Measurements from ENCODE around the gene DOK6. TPM values are rescaled to one million over a fixed set of nuclear protein-coding genes. Genes with fewer than 3 reads are reported as not detected.
"Not testable (repeated sequence)": the region's sequence is repeated elsewhere in the genome, so short reads cannot be mapped to it uniquely, and the experiment has no call there.

Gene DOK6
- total and polyA plus RNA-seq, 9 of the 15 experiments (the other 6 are each of a cell fraction or from before 2014, with no cell fraction given) = not detected

DNA sequence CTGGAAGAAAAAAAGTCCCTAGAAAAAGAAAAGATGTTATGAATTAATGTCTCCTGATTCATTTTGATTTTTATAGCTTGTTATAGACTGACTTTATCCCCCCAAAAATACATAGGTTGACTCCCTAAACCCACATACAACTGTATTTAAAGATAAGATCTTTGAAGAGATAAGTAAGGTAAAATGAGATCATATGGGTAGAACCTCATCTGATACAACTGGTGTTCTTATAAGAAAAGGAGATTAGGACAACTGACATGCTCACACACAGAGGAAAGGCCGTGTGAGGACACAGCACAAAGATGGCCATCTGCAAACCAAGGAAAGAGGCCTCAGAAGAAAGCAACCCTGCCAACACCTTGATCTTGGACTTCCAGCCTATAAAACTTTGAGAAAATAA is 429.5 kb downstream of the DOK6 start (continued):
- TF ChIP-seq, protein P1, sequence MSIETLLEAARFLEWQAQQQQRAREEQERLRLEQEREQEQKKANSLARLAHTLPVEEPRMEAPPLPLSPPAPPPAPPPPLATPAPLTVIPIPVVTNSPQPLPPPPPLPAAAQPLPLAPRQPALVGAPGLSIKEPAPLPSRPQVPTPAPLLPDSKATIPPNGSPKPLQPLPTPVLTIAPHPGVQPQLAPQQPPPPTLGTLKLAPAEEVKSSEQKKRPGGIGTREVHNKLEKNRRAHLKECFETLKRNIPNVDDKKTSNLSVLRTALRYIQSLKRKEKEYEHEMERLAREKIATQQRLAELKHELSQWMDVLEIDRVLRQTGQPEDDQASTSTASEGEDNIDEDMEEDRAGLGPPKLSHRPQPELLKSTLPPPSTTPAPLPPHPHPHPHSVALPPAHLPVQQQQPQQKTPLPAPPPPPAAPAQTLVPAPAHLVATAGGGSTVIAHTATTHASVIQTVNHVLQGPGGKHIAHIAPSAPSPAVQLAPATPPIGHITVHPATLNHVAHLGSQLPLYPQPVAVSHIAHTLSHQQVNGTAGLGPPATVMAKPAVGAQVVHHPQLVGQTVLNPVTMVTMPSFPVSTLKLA (conservative IDR thresholded peaks at IDR 0.05) = no peak
- TF ChIP-seq NFATC3 (IDR thresholded peaks at IDR 0.05) (no peak), POLR3G (IDR thresholded peaks at IDR 0.05; ENCODE audit: extremely low read depth, insufficient read length, insufficient replicate concordance) (no peak), FOS (IDR thresholded peaks at IDR 0.05; ENCODE audit: extremely low read depth, insufficient read length) (no peak), HMG20A (CRISPR knock-in tag; conservative IDR thresholded peaks at IDR 0.05) (no peak), ARID1B (IDR thresholded peaks at IDR 0.05) (peak; percentile 63; the same call in 1 of the 2 replicates), ARID2 (IDR thresholded peaks at IDR 0.05) (no peak), SOX6 (IDR thresholded peaks at IDR 0.05) (peak; percentile 23; the same call in 1 of the 2 replicates), CBFA2T2 (conservative IDR thresholded peaks at IDR 0.05) (no peak), MEF2D (tag; conservative IDR thresholded peaks at IDR 0.05; ENCODE audit: low read depth) (0 out of 2 replicates have a peak, but pooled peaks have one; percentile 28), SETDB1 (IDR thresholded peaks at IDR 0.05; ENCODE audit: low read length) (no peak), JUND (IDR thresholded peaks at IDR 0.05; ENCODE audit: borderline replicate concordance, low read depth, low read length) (peak; percentile 53; the same call in 1 of the 2 replicates), JUND (tag; IDR thresholded peaks at IDR 0.05; ENCODE audit: borderline replicate concordance, low read depth, low read length) (peak; percentile 56; the same call in 1 of the 3 replicates)
- TF ChIP-seq, protein P2, sequence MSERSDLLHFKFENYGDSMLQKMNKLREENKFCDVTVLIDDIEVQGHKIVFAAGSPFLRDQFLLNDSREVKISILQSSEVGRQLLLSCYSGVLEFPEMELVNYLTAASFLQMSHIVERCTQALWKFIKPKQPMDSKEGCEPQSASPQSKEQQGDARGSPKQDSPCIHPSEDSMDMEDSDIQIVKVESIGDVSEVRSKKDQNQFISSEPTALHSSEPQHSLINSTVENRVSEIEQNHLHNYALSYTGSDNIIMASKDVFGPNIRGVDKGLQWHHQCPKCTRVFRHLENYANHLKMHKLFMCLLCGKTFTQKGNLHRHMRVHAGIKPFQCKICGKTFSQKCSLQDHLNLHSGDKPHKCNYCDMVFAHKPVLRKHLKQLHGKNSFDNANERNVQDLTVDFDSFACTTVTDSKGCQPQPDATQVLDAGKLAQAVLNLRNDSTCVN (CRISPR knock-in tag; IDR thresholded peaks at IDR 0.05) = no peak

DNA sequence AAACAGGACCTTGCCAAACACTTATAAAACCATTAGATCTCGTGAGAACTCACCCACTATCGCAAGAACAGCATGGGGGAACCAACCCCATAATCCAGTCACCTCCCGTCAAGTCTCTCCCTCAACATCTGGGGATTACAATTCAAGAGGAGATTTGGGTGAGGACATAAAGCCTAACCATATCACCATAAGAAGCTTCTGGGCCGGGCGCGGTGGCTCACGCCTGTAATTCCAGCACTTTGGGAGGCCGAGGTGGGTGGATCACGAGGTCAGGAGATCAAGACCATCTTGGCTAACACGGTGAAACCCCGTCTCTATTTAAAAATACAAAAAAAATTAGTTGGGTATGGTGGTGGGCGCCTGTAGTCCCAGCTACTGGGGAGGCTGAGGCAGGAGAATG is 434.3 kb downstream of the DOK6 start:
- H3K9me1 ChIP-seq (ENCODE audit: control insufficient read depth, insufficient read depth, low read length); FAIRE-seq; H3K79me2 ChIP-seq (ENCODE audit: control insufficient read depth, insufficient read depth, low read length); H4K20me1 ChIP-seq (replicated peaks; ENCODE audit: control insufficient read depth, insufficient read depth, low read length); CTCF ChIA-PET (ENCODE audit: low intra/inter-chr PET ratio); H3K4me2 ChIP-seq (ENCODE audit: insufficient read depth, low read length); intact Hi-C loops (cut with micrococcal nuclease); H3K9ac ChIP-seq (ENCODE audit: insufficient read depth in 1 of 2, low read depth in 2 of 2, low read length in 2 of 2); H2AFZ ChIP-seq (ENCODE audit: low read depth, low read length); H3K9me3 ChIP-seq (replicated peaks; ENCODE audit: control insufficient read depth, insufficient read depth, low read depth, low read length); ATAC-seq; H3K36me3 ChIP-seq (ENCODE audit: control insufficient read depth, insufficient read depth, low read length); H3K27ac ChIP-seq (ENCODE audit: extremely low read depth, low read depth, low read length); in situ Hi-C loops (cut with MboI); H3K4me3 ChIP-seq; H3K27me3 ChIP-seq (ENCODE audit: control insufficient read depth in 2 of 2, insufficient read depth in 2 of 2, low read length in 2 of 2); H3K4me1 ChIP-seq (replicated peaks in 1 of 2; ENCODE audit: control insufficient read depth in 2 of 2, insufficient read depth in 2 of 2, low read length in 2 of 2); DNase-seq (ENCODE audit: extremely low read depth in 1 of 4, low spot score in 3 of 4); BruUV-seq (replicated peaks): not testable (repeated sequence)
- POLR2A ChIA-PET = interaction anchor here (0.7 kb wide), 1 partner anchor 137 kb away, joined by 3 read pairs; no protein-coding TSS in a partner anchor
- WGBS (ENCODE audit: insufficient coverage, low coverage, missing lambda C conversion rate) = 34% methylated on average over 6 of the region's 12 CpGs
